ELR (cell line): ENCODE results near the gene IL32.
"Not testable (repeated sequence)": the region's sequence is repeated elsewhere in the genome, so short reads cannot be mapped to it uniquely, and the experiment has no call there.

Source experiments
- DNase-seq: peaks from one replicate; pipeline ENCODE4 v3.0.0-alpha.2; 2015; ENCODE audit warnings: low read depth

Gene IL32

GRCh38 chr16:3051494-3051893 lies 13.9 kb upstream of the IL32 start:
- DNase-seq = no peak

GRCh38 chr16:3052571-3053329 lies 12.7 kb upstream of the IL32 start:
- DNase-seq = not testable (repeated sequence)

- not testable (repeated sequence) for DNase-seq
These were observed 12.1 kb upstream of the IL32 start for GRCh38 chr16:3053330-3053710.

GRCh38 chr16:3054965-3055733 lies 10.3 kb upstream of the IL32 start:
- no peak for DNase-seq

- DNase-seq = not testable (repeated sequence)
These were observed 9.7 kb upstream of the IL32 start for GRCh38 chr16:3055734-3056115.

GRCh38 chr16:3056336-3057180 lies 8.9 kb upstream of the IL32 start:
- DNase-seq = no peak

GRCh38 chr16:3057181-3058138 lies 8.0 kb upstream of the IL32 start:
- DNase-seq = no peak

- peak; percentile 47 for DNase-seq
These were observed 7.1 kb upstream of the IL32 start for GRCh38 chr16:3058139-3059030.

- DNase-seq = peak; percentile 87
These were observed 6.3 kb upstream of the IL32 start for GRCh38 chr16:3059041-3059722.

GRCh38 chr16:3059723-3060242 lies 5.7 kb upstream of the IL32 start:
- DNase-seq = no peak

GRCh38 chr16:3060339-3061127 lies 4.9 kb upstream of the IL32 start:
- DNase-seq = no peak

- no peak for DNase-seq
These were observed 2.9 kb upstream of the IL32 start for GRCh38 chr16:3062553-3062952.

GRCh38 chr16:3063625-3064386 lies 1.6 kb upstream of the IL32 start:
- DNase-seq = no peak

- no peak for DNase-seq
These were observed 451 bp downstream of the IL32 start for GRCh38 chr16:3065742-3066439.

GRCh38 chr16:3066440-3066748 lies 954 bp downstream of the IL32 start:
- DNase-seq = no peak

- DNase-seq = no peak
These were observed 3.0 kb downstream of the IL32 start for GRCh38 chr16:3068487-3068886.

- not testable (repeated sequence) for DNase-seq
These were observed 3.7 kb downstream of the IL32 start for GRCh38 chr16:3069146-3069545.
